IMR-90 (cell line): ENCODE measurements around the gene CACNG5.
A peak's percentile ranks its signal among the peaks of the same experiment; 100 is the strongest.

Experiments used
- BHLHE40 ChIP-seq: fragments of 150-350 bp; IDR thresholded peaks from 2 replicates; pipeline ENCODE4 v1.6.1; 2016; ENCODE audit warnings: mild to moderate bottlenecking, low read depth, low read length
- CEBPB ChIP-seq: IDR thresholded peaks from 2 replicates; pipeline ENCODE4 v1.6.1; 2012; ENCODE audit warnings: low read depth, low read length, improper control_type of control experiment
- MAFK ChIP-seq: IDR thresholded peaks from 2 replicates; pipeline ENCODE4 v1.6.1; 2012; ENCODE audit warnings: low read depth, low read length, improper control_type of control experiment
- RAD21 ChIP-seq: IDR thresholded peaks from 2 replicates; pipeline ENCODE4 v1.6.1; 2012; ENCODE audit warnings: low read length, improper control_type of control experiment
- RCOR1 ChIP-seq: IDR thresholded peaks from 2 replicates; pipeline ENCODE4 v1.6.1; 2012; ENCODE audit warnings: mild to moderate bottlenecking, low read length, improper control_type of control experiment; ENCODE audit not compliant: insufficient replicate concordance
- RFX5 ChIP-seq: IDR thresholded peaks from 2 replicates; pipeline ENCODE4 v1.8.0; 2012; ENCODE audit warnings: low read depth, mild to moderate bottlenecking, low read length, moderate library complexity
- TF ChIP-seq, protein P1 (sequence below): conservative IDR thresholded peaks from 2 replicates; pipeline ENCODE4 v1.5.1; 2012; ENCODE audit warnings: mild to moderate bottlenecking, low read depth, low read length, improper control_type of control experiment

DNA sequence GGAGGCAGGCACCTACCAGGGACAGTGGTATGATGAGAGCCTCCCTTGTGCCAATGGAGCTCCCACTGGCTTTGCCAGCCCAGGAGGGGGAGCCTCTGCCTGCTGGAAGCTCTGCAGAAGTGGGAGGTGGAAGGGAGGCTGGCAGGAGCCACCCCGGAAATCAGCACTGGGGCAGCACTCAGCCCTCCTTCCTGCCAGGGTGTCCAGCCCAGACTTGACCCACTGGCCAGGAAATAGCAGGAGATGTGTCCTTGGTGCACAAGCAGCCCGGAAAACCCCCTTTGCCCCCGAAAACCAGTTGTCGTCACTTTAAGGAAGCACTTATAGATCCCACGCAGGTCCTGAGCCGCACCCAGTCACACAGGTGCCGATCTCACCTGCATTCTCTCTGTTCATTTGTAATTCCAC is 80.3 kb downstream of the CACNG5 start:
- TF ChIP-seq RFX5, result no peak
- no peak for TF ChIP-seq BHLHE40
- TF ChIP-seq, protein P1, sequence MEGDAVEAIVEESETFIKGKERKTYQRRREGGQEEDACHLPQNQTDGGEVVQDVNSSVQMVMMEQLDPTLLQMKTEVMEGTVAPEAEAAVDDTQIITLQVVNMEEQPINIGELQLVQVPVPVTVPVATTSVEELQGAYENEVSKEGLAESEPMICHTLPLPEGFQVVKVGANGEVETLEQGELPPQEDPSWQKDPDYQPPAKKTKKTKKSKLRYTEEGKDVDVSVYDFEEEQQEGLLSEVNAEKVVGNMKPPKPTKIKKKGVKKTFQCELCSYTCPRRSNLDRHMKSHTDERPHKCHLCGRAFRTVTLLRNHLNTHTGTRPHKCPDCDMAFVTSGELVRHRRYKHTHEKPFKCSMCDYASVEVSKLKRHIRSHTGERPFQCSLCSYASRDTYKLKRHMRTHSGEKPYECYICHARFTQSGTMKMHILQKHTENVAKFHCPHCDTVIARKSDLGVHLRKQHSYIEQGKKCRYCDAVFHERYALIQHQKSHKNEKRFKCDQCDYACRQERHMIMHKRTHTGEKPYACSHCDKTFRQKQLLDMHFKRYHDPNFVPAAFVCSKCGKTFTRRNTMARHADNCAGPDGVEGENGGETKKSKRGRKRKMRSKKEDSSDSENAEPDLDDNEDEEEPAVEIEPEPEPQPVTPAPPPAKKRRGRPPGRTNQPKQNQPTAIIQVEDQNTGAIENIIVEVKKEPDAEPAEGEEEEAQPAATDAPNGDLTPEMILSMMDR, result peak; percentile 36
- peak; percentile 44 for TF ChIP-seq RAD21
- TF ChIP-seq CEBPB, result no peak
- TF ChIP-seq MAFK, result no peak
- TF ChIP-seq RCOR1, result no peak
